Measurements from ENCODE around the gene RPL34. TPM values are rescaled to one million over a fixed set of nuclear protein-coding genes. Genes with fewer than 3 reads are reported as not detected.

Gene RPL34
- total RNA-seq: 678 TPM

DNA sequence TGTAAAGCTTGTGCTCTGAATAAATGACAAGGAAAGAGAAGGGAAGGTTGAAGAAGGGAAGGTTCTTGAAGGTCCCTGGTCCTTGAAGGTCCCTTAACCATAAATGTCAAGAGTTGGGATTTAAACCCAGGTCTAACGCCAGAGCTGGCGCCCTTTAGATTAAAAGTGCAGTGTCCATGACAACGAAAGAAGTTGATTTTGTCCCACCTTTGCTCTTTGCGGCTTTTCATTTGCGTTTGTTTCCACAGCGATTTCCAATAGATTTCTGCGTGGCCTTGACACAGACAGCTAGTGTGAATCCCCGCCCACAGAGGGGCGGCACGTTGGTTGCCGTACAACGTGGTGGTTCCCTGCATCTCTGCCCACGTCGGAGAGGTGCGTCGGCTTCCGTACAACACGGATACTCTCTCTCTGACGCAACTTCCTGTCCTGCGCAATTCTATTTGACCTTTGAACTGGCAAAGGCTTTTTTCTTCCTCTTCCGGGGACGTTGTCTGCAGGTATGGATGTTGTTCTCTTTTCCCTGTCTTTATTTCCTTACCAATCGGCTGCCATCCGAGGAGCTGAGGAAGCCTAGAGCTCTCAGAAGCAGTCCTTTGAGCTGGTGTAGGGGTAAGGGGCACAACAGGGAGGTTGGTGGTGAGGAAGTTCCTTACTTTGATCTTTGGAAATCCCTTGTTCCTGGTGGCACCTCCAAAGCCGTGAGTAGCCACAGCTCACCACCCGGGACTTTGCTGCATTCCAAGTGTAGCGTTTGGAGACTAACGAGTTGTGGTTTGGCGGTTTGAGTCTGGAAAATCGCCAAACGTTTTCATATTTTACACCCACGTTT is at the start of gene RPL34:
Gene RPL34 (plus strand): TSS at position 476 of the 832 bp plus-strand sequence. CDS start 1,384 bp downstream, outside the sequence.

GRCh38 chr4:108650212-108651013 is 30.0 kb downstream of the RPL34 start, which contains the start of gene OSTC:
TSS of gene OSTC (plus strand) at chr4:108650599. CDS start at chr4:108650656, 57 bp downstream.

Other genes starting within 250 kb of the RPL34 start
- 91.8 TPM for gene OSTC, start 30.0 kb downstream of the RPL34 start, total RNA-seq
- gene ETNPPL, start 142.5 kb downstream of the RPL34 start, total RNA-seq: 0.22 TPM

Measured in camera-type eye (tissue), 1 donor.